AG20443 (cell line): ENCODE measurements around the gene TMEM41A.

ENCODE experiments used
- DNase-seq: peaks from one replicate; pipeline ENCODE4 v3.0.0; 2012; ENCODE audit warnings: low spot score, mixed read lengths

The TMEM41A gene

DNA sequence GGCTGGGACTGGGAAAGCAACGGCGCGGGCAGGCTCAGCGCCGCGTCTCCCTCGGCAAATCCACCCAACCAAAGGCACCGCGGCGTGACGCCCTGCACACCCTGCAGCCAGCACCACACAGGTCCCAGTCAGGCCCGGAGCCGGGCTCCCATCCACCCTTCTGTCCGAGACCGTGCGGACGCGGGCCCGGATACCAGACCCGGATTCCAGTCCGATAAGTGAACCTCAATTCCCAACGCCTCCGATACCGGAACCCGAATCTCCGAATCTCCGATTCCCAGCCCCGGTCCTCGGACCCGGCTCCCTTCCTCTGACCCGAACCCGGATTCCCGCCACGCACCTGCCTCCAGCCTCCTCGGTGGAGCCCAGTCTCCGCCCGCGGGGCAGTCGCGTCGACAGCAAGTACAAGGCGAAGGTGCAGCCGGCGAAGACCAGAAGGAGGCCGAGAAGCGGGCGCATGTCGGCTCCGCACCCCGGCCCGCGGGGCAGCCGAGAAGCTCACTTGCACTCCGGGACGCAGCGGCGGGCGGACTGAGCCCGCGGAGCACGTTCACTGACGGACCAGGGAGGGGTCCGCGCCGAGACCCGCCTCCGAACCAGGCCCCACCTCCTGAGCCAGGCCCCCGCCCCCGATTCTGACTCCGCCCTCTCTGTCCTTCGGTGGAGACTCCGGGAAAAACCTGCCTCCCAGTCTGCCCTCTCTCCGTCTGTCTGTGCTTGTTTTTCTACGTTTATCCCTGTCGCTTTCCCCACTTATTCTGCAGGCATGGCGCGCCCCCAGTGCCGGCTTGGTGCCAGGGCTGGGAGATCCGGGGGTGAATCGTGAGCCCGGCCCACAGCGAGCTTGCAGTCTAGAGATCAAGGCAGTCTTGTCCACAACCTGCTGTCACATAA is at the start of gene TMEM41A:
TMEM41A (minus strand) TSS at position 533 of the 894 bp plus-strand sequence; CDS start at position 459, 74 bp downstream.
- peak; percentile 99 for DNase-seq

DNA sequence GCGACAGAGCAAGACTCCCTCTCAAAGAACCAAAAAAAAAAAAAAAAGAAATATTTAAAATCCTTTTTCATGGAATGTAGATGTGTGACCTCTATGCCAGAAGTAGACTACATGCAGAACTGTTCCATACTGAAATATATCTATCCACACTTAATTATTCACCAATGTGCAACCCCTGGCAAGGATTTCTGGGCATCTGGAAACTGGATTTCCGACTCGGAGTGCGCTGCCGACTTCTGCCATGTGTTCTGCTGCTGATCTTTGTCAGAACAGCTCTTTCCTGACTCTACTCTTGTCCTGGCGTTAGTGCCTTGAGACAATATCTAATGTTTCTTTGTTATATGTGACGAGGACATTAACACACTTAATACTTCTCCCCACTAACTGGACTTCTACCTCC is 41.9 kb upstream of the TMEM41A start:
- no peak for DNase-seq

DNA sequence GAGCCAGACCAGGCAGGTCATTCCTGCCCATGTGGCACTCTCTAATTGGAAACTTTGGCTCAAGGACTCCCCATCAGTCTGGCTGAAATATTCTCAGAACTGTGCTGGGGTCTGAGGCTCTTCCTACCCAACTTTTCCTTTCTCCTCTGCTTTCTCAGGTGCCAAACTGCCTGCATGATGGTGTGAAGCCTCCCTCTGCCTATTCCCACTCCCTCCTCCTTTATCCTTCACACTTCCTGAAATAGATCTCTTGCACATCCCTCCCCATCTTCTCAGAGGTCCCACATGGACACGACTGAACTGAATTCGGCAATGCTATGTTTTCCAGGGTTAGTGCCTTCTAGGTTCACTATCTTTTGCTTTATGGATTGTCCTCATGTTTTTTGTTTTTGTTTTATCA is 41.1 kb upstream of the TMEM41A start:
- DNase-seq, result no peak

DNA sequence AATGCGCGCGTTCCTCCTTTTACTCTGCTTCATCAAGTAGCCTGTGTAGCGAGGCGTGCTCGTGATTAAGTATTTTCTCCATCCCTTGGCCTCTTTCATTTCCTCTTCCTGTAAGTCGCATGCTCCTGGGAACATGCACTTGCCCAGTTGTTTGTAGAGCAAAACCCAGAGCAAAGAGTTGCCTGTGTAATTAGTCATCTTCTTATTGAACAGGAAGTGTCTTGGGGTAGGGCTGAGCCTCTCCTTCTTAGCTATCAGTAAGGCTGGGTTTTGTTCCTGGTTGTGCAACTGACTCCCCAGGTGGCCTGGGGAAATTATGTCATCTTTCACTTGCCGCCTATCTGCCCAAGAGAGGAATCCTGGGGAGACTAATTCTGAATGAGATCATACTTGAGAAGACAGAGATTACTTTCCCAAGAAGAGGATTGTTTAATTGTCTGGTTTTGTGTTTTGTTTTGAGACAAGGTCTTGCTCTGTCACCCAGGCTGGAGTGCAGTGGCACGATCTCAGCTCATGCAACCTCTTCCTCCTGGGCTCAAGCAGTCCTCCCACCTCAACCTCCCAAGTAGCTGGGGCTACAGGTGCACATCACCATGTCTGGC is 38.6 kb upstream of the TMEM41A start:
- peak; percentile 69 for DNase-seq

DNA sequence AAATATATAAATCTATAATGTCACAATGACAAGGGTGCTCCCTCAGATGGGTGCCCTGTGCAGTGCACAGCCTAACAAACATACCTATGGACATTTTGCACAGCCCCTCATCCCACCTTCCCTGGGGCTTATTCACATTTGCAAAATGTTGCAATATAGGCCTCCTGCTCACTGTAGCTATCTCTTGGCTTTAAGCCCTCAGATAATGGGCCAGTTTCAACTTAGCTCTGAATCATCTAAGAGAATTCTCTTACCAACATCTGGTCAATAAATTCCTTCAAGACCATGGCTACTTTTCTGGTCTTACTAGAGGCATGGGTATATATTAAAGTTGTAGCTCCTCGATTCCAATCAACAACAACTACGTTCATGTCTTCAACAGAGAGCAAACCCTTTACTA is 35.7 kb upstream of the TMEM41A start:
- no peak for DNase-seq

DNA sequence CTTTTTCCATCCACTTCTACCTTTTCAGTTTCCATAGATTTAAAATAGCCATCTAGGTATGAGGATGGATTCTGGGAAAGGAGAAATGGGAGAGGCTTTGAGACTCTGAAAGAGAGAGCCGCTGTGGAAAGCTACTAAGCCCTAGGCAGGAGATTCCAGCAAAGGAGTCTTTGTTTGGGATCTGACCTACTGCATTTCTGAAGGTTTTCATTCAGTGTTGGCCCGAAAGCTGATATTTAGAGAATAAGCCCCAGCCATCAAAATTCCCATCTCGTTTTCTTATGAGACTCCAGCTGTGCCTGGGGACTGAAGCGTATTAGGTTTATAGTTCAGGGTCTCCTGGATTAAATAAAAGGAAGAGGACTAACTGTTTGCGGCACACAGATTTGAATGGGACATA is 34.1 kb upstream of the TMEM41A start:
- no peak for DNase-seq

DNA sequence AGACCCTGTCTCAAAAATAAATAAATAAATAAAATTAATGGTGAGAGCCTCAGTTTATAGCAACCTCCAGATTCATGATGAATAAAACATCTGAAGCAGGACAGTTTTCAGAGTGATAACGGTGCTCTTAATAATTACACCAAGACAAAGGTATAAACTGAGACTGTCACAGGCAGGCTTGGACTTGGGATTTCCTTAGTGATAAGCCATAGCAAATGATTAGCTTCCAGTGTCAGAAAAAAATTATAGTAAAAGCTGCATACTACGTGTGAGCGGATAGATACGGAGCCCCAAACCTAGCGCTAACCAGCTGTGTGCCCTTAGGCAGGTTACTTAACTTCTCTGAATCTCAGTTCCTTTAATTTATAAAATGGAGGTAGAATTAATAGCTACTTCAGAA is 32.0 kb upstream of the TMEM41A start:
- DNase-seq, result no peak

DNA sequence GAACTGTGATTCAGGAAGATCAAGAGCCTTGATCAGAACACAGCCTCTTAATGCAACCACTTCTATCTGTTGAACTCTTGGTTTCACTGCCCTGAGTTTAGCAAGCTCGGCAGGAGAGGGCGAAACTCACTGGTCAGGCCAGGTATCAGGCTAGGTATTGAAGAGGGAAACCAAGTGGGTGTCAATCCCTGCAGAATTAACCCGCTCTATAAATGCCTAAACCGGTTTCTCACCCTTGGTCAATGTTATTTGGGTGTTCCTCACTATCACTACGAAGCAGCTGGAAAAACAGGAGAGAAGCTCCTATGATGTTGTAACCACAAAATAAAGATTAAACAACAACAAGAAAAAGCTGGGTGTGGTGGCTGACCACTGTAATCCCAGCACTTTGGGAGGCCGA is 29.7 kb upstream of the TMEM41A start:
- no peak for DNase-seq

DNA sequence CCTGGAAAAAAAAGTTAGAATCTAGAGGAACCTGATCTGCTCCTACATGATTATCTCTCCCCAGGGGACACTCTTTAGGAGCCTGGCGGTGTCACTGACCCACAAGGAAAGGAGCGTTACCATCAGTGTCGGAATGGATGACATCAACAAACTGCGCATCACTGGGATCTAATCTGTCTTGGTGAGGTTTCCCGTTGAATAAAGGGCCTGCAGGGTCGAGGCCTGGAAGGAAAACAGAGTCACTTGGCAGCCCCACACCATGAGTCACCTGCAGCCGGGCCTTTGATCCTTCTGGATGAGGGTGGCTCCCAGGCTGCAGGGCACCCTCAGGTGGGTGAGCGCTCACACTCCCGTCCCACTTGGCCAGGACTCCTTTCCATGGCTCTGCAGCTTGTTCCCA is 28.5 kb upstream of the TMEM41A start:
- no peak for DNase-seq

DNA sequence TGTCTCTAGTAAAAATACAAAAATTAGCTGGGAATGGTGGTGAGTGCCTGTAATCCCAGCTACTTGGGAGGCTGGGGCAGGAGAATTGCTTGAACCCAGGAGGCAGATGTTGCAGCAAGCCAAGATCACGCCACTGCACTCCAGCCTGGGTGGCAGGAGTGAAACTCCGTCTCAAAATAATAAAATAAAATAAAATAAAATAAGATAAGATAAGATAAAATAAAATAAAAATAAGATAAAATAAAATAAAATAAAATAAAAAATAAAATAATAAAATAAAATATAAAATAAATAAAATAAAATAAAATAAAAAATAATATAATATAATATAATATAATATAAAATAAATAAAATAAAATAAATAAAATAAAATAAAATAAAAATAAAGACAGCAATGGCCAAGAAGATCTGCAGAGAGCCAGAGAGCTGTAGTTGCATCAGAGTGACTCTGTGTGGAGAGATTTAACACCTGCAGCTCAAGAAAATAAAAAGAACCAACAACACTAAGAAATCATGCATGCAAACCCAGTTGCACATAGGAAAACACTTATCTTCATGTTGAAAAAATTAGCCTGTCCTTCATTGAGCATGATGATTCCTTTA is 27.6 kb upstream of the TMEM41A start:
- no peak for DNase-seq

DNA sequence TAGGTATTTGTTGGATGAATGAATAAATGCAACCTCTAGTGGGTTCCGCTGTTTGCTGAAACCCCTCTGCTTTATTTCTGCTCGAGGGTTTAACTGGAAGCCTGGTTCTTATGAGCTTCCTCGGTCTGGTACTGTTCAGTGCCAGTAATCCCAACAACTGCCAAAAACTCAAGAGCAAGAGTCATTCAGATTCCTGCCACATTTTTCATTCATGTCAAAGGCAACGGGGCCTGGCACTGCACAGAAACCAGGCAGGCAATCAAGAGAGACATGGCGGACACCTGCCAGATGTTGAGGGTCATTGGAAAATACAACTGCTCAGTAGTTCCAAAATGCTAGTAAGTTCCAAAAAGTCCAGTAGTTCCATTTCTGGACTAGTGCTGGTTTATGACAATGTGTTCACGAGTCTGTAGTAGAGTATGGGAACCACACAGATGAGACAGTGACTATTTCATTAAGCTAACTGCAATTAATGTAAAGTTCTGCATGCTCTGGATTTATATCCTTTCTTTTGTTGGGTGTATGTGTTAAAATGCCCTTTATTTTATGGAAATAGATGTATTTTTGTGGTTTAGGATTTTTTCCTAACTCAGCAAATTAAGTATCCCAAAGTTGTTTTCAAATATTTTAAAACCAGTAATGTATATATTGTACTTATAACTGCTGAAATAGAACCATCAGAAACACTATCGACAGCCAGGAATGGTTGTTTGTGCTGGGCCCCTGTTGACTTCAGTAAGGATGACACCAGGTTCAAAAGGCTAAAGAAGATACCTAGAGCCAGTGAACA is 22.7 kb upstream of the TMEM41A start:
- DNase-seq, result no peak

DNA sequence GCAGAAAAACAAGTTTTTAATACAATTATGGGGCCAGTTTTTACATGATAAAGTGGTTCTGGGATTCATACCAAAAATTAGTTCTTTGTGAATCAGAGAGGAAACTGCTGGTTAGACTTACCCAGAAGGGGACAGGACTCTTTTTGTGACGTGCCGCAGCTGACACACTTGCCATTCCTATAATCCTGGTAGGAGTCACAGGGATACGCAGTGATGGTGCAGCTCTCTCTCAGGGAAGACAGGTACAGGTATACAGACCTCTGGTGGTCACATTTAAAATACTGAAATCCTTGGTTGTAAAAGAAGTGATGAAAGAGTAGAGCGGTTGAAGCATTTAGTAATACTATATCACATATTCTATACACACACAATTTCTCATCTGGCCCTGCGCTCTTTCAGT is 20.2 kb upstream of the TMEM41A start:
- DNase-seq, result no peak

DNA sequence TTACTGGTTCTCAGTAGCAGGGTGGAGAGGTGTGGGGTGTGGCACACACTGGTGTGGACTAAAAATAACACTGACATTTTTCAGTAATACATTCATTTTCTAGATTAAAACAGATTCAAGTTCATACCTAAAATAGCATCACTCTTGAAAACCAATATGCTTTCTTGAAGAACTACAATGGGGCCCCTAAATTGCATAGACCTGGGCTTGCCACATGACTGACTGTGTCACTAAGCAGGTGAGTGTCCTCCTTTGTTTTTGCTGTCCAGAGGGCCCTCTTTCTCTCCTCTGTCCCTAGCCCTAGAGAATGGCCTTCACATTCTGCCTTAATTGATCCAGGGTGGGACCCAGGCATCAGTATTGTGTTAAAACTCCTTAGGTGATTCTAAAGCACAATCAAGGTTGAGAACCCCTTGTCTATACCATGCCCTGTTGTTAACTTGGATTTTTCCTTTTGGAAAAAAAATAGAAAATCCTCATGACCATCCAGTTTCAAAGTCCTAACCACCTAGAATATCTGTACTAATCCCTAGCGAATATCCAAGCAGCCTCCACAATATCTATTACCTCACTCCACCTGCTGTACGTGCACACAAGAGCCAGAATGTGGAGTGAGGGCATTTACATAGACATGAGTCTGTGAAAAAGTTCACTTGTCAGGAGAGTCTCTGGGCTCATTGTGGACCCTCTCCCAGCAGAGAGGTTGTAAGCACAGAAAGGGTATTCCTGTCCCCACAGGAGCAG is 18.7 kb upstream of the TMEM41A start:
- DNase-seq, result no peak

DNA sequence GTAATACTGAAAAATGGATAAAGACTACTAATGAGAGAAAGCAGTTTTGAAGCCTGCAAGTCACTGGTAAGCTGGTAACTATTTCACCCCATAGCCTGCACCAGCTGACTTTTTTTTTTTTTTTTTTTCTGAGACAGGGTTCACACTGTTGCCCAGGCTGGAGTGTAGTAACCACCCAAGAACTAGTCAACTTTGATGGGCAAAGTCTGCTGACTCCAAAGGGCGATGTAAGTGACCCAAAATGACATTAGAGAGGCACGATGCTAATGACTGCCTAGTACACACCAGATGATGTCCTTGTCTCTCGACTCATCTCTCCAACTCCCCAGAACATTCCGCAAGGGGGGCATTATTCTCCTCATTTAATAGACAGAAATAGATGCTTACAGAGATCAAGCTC is 12.9 kb upstream of the TMEM41A start:
- DNase-seq, result no peak

DNA sequence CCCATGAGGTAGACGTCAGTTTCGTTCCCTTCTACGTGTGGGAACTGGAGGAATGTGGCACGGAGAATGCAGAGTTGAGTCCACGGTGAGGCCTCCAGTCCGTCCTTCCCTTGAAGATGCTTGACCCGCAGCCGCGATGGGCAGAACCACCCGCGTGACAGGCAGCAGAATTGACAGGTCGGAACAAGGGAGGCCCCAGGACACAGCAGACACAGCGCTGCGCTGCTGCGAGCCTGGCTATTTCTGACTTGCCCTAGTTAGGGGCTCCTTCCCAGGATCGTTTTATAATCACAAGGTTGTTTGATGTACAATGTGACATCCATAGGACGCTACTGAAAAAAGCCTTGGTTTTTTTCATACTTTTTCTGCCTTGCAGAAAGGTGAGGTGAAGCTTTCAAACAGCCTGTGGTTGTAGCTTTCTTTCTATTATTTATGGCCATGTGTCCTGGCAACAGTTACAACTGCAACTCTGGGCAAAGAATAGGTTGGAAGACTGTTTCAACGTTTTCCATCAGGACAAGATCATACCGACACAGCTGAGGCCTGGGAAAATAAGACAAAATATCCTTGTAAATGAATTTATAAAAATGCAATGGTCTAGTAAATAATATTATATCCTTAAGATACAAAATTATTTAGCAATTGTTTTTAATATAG is 9.6 kb upstream of the TMEM41A start:
- no peak for DNase-seq

DNA sequence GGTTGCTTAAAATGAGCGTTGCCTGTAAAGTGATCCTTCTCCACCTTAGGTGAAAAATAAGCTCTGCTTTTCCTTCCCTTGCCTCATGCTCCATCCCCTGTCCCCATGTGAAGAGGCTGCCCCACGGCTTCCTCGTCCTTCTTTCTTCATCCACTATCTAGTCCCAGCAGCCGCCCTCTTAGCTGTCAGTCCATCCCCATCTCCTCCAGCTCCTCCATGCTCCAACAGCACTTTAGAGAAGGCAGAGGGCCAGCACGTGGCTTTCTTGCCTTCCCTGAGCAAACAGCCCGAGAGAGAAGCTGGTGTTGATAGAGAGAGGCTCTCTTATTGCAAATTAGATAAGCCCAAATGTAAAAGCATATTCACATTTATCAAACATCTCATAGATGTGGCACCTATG is 9.0 kb upstream of the TMEM41A start:
- DNase-seq, result no peak

DNA sequence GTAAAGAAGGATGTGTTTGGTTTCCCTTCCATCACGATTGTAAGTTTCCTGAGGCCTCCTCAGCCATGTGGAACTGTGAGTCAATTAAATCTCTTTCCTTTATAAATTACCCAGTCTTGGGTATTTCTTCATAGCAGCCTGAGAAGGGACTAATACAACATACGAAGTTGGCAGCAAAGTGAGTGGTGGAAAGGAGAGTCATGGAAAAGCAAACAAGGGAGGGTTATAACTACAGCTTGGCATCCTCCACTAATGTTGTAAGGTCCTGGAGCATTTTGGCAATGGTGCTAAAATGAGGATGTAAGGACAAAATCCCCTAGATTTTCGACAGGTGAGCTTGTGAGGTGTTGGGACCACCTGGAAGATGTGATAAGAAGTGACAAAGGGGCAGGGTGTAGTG is 5.8 kb upstream of the TMEM41A start:
- no peak for DNase-seq

DNA sequence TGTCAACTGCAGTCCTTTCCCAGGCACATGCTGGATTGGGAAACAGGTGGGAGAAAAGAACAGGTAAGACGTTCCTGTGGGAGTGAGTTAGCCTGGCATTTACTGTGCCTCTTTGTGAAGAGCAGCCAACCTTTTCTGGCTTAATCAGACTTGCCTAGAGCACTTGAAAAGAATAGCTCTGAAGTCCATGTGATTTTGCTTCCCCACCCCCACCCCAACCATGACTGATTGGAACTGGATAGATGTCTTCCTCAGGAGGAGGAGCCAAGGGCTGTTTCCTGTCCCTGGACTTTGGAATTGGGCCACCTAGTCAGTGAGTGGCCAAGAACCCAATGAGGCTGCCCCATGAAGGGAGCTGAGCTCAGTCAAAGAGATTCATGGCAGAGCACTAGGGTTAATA is 4.7 kb upstream of the TMEM41A start:
- no peak for DNase-seq

DNA sequence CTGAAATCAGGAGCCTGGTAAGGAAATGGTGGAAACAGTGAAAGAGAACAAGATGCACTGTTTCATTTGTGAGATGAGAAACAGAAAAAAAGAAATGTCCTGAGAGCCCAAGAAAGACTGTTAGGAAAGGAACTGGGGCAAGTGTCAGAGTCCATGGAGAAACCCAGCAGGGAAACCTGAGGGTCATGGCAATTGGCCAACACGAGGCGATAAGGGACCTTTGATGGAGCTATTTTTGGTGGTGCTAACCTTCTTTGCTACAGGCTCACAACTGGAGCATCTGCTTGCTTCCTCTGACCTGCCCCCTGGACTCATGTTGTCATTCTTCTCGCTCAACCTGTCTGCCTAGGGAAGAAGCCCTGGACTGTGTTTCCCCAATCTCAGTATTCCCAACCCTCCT is 4.2 kb upstream of the TMEM41A start:
- no peak for DNase-seq

DNA sequence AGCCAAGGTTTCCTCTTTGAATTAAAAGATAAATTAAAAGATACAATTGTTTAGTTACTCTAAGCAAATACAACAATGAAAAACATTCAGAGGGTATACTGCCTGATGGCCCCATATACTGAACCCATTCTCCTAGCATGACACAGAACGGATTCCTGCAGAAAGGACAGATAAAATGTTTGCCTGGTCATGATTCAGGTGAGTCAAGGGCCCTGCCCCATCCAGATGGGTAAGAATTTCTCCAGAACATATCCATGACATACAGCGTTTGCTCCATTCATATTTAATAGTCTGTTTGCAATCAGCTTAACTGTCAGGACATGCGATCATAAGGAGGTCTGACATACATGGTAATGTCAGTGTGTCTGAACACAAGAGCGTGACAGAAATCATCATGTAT is 8.6 kb downstream of the TMEM41A start:
- DNase-seq, result no peak

DNA sequence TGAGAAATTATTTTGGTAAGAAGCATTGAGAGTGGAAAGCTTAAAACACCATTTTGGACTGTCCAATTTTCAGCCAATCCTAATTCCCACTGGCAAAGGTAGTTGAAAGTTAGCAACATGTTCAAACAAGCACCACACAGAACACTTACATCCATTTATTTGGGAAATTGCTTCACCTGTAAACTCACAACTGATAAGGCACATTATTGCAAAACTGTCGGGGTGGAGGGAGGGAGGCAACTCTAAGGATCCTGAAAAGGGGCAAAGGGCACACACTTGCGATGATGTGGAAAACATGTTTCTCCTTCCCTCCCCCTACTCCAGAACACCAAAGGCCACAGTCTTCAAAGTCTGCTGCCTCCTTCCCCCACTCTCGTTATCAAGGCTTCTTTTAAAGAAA is 9.4 kb downstream of the TMEM41A start:
- no peak for DNase-seq
